Inferior parietal cortex (tissue), 1 donor: ENCODE results near the gene PINK1.
A peak's percentile ranks its signal among the peaks of the same experiment; 100 is the strongest.

Source experiments
- DNase-seq: peaks from one replicate; pipeline ENCODE4 v3.0.0-alpha.2; 2016; ENCODE audit errors: extremely low spot score

Gene PINK1

GRCh38 chr1:20680269-20680668 lies 47.0 kb downstream of the PINK1 start:
- DNase-seq = no peak

GRCh38 chr1:20681999-20682398 lies 48.7 kb downstream of the PINK1 start:
- DNase-seq = no peak

- DNase-seq = no peak
These were observed 49.4 kb downstream of the PINK1 start for GRCh38 chr1:20682571-20683236.

GRCh38 chr1:20683614-20684013 lies 50.4 kb downstream of the PINK1 start:
- no peak for DNase-seq

GRCh38 chr1:20684050-20684620 lies 50.9 kb downstream of the PINK1 start:
- DNase-seq = no peak

- DNase-seq = no peak
These were observed 51.4 kb downstream of the PINK1 start for GRCh38 chr1:20684651-20685050.

- no peak for DNase-seq
These were observed 51.9 kb downstream of the PINK1 start for GRCh38 chr1:20685099-20685662.

GRCh38 chr1:20685741-20686140 lies 52.5 kb downstream of the PINK1 start:
- no peak for DNase-seq

GRCh38 chr1:20686883-20687725 lies 53.8 kb downstream of the PINK1 start:
- DNase-seq = no peak

- no peak for DNase-seq
These were observed 56.4 kb downstream of the PINK1 start for GRCh38 chr1:20689645-20690056.

GRCh38 chr1:20691872-20692271 lies 58.6 kb downstream of the PINK1 start:
- DNase-seq = no peak

- DNase-seq = no peak
These were observed 60.4 kb downstream of the PINK1 start for GRCh38 chr1:20693623-20694022.

- DNase-seq = no peak
These were observed 62.3 kb downstream of the PINK1 start for GRCh38 chr1:20695515-20695914.

GRCh38 chr1:20696397-20697333 lies 63.4 kb downstream of the PINK1 start:
- DNase-seq = peak; percentile 83

- DNase-seq = no peak
These were observed 64.3 kb downstream of the PINK1 start for GRCh38 chr1:20697563-20697962.

GRCh38 chr1:20698195-20698910 lies 65.1 kb downstream of the PINK1 start:
- no peak for DNase-seq

- no peak for DNase-seq
These were observed 66.3 kb downstream of the PINK1 start for GRCh38 chr1:20699558-20699957.

- no peak for DNase-seq
These were observed 67.5 kb downstream of the PINK1 start for GRCh38 chr1:20700636-20701215.
